NCI-H526 (cell line): ENCODE data around the gene CFAP46.

ENCODE experiments used
- DNase-seq, 2 experiments: peaks; one replicate each; lab custom pipeline; 2025; lab: John Stamatoyannopoulos, UW

CFAP46 gene

DNA sequence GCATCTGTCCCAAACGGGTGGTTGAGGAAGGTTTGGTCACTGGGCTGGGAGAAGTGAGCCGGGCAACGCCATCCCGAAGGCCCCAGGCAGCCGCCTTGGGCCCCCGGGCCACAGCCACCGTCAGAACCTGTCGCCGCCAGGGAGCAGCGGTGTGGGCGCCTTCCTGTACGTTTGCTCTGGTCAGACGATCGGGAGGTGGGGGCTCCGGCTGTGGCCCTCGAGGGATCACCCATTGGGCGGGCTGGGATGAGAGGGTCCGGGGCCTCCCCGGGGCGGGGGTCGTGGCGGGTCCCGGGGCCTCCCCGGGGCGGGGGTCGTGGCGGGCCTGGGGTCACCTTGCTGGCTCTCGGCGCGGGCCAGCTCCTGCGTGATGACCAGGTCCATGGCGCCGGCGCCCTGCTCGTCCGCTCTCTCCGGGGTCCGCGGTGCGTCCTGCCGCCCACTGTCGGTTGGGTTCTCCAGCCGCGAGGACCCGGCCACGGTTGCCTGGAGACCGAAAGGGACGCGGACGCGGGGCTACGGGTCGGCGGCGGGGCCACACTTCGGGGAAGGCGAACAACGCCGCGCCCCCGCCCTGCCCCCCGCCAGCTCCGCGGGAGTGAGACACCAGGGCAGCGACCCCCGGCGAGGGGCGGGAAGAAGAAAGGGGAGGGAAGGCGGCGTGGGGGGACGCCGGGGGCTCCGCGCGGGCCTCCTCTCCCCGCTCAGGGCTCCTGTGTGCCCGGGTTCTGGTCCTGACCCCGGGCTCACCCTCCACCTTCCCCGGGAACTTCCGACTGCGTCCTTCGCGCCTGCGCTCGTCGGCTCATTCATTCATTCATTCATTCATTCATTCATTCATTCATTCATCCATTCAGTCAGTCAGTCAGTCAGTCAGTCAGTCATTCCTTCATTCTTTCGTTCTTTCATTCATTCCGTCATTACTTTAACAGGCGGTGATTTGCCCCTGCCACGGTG is at the start of gene CFAP46:
TSS of gene CFAP46 (minus strand) at position 470 of the 957 bp plus-strand sequence. CDS start at position 384, 86 bp downstream.
- DNase-seq: no peak

DNA sequence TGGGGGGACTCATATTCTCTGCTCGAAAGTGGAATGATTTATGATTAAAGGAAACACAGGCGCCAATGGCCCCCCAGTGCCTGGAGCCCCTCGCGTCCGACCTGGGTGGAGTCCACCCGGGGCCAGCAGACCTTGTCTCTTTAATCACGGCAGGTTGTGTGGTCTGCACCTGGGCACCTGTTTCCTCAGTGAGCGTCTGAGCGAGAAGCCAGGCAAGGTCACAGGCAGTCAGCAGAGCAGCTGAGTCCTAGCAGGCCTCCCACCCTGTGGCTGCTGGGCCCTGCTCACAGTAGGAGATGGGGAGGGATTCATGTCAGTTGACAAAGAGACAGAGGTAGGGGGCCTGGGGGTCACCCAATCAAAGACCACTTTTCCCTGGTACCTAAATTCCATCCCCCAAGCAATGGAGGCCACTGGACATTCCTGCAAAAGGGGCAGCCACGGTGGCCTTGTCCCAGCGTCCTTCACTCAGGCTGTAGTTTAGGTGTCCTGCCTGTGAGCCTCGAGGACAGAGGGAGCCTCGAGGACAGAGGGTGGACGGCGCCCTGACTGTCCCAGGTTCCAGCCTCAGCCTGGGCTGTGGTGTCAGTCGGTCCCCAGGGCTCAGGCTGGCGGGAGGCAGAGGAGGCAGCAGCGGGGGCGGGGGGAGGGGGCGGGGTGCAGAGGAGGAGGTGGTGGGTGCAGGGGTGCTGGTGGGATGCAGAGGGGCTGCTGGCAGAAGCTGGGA is 49.5 kb upstream of the CFAP46 start:
- DNase-seq: no peak

DNA sequence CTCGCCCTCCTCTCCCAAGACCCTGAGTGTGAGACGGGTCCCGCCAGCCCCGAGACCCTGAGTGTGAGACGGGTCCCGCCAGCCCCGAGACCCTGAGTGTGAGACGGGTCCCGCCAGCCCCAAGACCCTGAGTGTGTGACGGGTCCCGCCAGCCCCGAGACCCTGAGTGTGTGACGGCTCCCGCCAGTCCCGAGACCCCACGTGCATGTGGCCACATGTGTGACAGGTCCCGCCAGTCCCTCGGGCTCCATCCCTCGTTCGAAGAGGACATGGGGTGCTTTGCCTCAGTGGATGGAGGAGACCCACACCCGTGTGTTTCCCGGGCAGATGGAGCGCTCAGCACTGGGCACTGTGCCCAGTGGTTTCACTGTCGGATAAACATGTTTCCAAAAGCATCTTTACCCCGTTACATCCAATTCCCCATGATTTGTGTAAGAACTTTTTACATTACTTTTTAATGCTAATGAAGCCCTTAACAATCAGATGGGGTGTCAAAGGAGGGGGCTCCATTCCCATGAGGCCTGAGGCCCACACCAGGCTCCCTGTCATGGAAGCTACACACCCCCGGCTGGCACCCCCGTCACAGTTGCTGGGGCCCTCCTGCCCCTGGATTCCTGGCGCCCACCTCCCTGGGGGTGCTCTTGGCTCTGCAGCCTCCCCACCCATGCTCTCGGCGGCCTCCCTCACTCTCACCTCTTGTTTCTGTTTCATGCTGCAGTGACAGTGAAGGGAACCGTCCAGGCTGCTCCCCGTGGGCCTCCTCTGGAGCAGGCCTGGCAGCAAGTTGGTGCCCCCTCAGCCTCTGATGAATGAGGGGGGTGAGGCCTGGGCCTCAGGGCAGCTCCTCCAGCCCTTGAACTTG is 48.5 kb upstream of the CFAP46 start:
- no peak for DNase-seq

DNA sequence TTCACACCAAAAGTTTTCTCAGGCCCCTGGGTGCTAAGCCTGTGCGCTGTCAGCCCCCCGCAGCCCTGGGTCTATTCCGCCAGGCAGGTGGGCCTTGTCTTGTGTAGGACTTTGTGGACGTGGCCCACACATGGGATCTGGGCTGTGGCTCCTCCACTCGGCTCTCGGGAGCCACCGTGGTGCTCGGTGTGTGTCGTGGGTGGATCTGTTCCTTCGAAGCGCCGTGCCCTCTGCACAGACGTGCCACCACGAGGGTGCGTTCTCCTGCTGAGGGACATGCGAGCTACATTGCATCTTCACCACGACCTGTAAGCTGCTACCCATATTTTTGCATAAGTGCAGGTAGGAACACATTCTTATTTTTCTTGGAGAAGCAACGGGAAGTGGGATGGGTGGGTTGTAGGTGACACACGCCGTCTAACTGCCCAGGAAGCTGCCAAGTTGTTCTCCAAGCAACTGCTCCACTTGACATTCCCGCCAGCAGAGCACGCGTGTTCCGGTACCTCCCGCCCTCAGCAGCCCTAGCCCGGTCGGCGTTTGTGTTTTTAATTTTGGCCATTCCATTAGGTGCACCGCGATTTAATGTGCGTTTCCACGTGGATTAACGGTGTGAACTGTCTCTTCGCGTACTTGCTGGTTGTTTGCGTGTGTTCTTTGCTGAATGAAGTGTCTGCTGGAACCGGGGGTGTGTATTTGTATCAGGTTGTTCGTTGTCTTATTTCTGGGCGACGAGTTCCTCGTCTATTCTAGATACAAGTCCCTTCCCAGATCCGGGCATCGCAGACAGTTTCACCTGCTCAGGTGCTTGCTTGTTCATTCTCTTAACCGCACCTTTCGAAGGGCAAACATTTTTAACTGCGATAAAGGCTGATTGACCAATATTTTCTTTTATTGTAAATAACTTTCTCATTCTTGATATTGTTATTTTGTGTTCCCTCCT is 47.4 kb upstream of the CFAP46 start:
- no peak for DNase-seq

DNA sequence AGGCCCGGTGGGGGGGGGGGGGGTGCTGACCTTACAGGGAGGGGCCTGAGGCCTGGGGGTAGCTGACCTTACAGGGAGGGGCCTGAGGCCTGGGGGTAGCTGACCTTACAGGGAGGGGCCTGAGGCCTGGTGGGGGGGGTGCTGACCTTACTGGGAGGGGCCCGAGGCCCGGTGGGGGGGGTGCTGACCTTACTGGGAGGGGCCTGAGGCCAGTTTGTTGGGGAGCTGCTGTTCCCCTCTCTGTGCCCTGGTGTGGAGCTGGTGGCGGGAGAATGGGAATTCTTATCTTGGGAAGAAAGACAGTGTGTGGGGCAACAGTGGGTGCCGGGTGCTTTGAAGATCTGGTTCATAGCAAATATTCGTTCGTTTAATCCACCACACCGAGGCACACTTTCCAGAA is 46.6 kb upstream of the CFAP46 start:
- DNase-seq: no peak

DNA sequence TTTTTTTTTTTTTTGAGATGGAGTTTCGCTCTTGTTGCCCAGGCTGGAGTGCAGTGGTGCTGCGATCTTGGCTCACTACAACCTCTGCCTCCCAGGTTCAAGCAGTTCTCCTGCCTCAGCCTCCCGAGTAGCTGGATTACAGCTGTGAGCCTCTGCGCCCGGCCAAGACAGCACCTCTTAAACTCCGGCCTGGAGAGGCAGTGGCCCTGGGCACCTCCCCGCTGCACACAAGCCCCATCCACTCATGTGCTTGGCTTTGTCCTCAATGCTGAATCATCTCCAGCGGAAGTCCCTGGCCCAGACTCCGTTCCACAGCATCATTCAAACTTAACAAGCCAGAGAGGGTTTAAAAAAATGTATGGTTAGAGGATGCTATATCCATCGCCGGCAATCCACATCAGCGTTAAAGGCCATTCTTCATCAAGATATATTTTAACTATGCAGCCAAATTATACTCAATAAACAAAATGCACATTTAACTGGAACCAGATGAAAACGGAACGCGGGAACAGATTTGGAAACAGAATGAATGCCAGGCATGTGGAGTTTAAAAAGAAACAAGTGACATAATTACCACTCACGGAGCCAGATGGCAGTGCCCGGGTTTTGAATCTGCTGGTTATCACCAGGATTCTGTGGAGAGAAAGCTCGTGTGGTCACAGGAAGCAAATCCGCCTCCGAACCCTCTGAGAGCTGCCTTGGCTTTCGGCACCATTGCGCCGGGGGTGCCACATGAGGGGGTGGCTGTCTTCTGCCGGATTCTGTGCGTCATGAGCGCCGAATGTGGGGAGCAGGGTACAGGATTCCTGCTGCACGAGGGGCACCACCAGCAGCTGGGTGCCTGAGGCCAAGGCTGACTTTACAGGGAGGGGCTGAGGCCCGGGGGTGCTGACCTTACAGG is 45.6 kb upstream of the CFAP46 start:
- DNase-seq: no peak

DNA sequence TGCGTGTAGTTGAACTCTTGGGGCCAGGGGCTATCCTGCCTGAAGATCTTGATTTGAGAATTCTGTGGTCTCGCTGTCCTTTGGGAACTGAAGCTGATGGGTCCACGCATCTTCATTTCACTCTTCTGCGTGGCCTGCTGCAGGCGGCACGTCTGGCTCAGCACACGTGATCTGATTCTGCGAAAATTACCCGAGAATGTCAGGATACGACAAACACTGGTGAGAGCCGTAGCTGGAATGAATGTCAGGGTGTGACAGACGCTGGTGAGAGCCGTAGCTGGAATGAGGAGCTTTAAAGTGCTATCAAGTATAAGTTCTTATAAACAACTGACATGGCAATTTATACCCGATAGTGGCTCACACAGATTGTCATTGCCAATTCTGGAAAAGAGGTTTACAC is 44.6 kb upstream of the CFAP46 start:
- no peak for DNase-seq

DNA sequence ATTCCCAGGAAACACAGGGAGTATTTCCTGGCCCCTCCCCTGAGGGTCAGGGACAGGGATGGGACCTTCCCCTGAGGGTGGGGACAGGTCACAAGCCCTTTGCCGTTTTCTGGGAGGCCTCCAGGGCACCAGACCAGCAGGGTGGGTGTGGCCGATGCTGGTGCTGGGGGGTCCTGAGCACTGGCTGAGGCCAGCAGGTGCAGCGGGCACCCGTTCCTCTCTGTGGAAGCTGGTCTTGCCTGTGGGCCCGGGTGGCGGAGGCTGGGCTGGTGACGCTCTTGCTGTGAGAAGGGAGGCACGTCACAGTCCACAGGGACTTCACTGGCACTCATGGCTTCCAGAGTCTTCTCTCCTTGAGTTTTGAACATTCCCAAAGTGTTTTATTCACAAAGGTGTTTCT is 44.2 kb upstream of the CFAP46 start:
- no peak for DNase-seq

DNA sequence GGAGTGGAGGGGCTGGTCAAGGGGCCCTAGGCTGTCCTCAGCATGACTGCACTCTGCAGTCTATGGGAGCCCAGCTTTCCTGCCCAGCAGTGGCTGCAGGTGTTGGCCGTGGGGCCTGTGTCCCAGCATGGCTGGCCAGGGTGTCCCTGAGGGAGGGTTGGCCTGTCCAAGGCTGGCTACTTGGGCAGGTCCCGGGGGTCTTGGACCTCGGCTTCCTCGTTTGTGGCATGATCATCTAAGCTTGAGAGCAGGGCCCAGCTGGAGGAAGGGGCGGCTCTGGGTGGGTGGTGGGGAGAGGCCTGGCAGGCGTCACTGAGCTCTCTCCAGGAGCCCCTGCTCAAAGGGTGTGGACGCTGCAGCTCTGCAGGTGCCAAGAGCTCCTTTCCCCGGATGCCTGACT is 43.7 kb upstream of the CFAP46 start:
- DNase-seq: no peak

DNA sequence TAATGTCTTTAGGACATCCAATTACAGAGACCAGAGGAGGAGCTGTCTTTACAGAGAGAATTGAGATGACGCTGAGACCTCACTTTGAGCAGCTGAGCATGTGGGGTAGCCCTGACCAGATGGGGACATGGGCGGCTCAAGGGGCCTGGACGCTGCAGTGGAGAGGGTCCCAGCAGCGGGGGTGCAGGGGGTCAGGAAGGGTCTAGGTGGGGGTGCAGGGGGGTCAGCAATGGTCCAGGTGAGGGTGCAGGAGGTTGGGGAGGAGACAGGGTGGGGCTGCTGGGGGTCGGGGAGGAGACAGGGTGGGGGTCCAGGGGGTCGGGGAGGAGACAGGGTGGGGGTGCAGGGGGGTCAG is 43.2 kb upstream of the CFAP46 start:
- DNase-seq: no peak

DNA sequence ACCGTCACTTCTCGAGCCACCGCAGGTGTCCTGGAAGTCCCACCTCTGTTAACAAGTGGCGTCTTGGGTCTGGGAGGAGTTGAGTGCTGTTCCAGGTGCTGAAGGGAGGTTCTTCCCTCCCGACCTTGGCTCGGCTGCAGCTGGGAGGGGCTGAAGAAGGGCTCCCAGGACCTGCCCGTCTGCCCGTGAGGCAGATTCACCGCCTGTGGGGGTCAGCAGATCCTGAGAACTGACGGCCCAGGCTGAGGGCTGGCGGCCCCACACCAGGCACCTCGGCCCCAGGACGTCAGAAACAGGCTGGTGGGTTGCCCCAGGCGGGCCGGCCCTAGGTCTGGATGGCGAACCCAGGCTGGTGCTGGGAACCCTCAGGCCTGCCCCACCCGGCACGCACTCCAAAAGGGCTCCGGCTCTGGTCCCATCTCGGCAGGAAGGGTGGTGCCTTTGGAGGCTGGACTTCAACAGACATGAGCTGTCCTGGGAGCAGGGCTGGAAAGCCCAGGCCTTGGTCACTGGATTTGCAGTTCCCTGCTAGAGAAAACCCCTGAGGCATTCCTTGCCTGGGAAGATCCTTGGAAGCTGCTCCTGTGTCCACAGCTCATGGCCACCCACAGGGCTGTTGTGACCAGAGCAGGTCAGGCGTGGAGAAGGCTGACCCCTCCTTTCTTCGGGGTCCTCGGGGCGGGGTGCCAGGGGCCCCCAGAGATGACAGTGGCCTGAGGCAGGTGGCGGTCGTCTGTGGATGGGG is 42.6 kb upstream of the CFAP46 start:
- DNase-seq: no peak

DNA sequence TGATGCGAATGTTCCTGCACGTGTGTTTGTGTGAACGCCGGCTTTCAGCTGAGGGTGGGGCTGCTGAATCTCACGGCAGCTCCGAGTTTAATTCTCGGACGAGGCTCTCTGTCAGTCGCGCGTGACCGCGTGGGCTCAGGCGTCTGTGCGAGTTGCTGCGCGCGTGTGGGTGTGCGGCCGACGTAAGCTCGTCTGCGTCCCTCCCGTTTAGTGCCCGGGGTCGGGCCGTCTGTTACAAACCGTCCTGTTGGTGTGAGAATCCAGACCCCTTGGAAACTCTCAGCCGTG is 41.6 kb upstream of the CFAP46 start:
- DNase-seq: no peak

DNA sequence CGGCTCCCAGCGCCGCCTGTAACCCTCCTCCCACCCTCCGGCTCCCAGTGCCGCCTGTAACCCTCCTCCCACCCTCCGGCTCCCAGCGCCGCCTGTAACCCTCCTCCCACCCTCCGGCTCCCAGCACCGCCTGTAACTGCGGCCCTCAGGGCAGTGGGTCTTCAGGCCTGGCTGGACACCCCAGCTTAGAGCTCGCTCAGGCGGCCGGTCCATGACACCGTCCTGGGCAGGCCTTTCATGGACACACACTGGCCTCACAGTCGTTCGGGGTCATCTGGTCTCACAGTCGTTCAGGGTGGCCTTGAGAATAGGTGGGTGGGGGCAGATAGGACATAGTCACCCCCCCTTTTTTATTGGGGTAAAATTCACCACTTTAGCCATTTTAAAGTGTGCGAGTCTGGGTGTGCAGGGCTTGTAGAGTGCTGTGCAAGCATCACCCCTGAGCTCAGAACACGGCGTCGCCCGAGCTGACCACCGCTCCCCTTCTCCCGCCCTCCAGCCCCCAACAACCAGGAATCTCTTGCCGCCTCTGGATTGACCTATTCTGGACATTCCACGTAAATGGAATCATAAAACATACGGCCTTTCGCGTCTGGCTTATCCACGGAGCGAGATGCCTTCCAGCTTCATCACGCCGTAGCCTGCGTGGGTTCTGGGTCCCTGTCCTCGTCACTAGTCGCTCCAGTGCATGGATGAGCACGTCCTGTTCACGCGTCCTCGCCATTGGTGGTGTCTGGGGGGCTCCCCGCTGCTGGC is 41.1 kb upstream of the CFAP46 start:
- no peak for DNase-seq

DNA sequence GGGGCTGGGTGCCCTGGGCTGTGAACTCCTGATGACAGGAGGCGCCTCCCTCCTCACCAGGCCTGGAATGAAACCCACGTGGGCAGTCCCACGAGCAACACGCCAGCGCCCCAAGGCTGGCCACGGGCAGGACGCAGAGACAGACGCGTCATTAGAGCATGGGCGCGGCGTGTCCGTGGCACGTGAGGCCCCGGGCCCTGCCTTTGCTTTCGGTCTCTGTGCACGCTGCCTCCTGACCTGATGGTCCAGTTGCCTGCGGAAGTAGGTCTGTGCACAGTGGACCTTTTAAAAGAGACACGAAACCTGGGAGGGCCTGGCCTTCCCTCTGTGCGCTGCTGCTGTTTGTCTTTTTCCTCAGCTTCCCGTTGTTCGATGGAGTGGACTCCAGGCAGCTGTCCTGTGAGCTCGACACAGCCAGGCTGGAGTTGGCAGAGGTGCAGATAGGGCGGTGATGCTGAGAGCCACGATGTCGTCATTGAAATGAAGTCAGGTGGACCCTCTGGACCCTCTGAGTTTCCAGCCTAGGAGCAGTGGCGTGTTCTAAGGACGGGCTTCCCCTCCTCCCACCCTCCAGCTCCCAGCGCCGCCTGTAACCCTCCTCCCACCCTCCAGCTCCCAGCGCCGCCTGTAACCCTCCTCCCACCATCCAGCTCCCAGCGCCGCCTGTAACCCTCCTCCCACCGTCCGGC is 40.1 kb upstream of the CFAP46 start:
- DNase-seq: no peak

DNA sequence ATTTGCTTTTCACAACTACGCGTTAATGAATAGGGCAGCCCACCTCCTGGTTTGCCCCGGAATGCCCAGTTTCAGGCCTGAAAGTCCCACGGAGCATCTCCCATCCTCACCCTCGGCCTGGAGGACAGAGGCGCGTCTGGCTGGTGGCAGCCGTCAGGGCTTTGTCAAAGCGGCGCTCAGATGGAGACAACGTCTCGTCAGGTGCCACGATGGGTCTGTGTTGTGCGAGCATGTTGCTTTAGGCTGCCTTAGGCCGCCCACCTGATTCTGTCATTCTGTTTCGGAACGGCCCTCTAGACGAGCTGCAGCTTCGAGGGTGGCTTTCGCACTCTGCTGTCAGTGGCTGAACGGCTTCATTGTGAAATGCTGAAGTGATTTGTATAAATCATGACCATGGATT is 39.4 kb upstream of the CFAP46 start:
- no peak for DNase-seq

DNA sequence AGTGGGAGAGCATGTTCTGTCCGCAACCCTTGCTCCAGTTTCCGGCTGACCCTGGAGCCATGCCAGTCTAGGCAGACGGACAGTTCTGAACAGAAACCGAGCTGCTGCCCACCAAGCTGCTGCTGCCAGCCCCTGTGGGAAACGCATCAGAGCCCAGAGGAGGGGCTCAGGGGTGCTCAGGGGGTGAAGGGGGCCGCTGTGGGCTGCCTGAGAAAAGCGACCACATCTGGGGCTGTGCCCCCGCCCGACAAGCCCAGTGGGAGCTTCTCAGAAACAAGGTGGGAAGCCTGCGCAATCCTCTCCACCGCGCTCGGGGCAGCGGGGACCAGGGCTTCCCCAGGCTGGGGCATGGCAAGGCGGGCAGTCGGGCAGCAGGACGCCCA is 38.8 kb upstream of the CFAP46 start:
- no peak for DNase-seq

DNA sequence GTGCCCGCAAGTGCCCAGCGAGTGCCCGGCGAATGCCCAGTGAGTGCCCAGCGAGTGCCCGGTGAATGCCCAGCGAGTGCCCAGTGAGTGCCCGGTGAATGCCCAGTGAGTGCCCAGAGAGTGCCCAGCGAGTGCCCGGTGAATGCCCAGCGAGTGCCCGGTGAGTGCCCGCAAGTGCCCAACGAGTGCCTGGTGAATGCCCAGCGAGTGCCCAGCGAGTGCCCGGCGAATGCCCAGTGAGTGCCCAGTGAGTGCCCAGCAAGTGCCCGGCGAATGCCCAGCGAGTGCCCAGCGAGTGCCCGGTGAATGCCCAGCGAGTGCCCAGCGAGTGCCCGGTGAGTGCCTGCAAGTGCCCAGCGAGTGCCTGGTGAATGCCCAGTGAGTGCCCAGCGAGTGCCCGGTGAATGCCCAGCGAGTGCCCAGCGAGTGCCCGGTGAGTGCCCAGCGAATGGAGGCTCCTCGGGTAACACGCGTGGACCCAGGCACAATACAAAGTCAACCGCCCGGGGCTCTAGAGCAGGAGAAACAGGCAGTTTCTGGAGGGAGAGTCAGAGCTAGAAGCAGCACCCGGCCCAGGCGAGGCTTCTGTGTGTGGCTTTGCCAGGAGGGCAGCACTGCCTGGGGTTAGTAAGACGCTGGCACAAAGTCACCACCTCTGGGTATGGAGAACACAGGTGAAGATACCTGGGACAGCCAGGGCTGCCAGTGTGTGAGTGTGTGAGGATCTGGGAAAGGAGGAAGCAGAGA is 38.2 kb upstream of the CFAP46 start:
- no peak for DNase-seq
